ENCODE data around the gene EPN2.

EPN2 gene

GRCh38 chr17:19290066-19290705 lies 53.0 kb downstream of the EPN2 start:
- no peak for TF ChIP-seq CTCF (conservative IDR thresholded peaks at IDR 0.05)
- H3K27ac ChIP-seq, result no peak overlapping the region

GRCh38 chr17:19291646-19292376 lies 54.6 kb downstream of the EPN2 start:
- TF ChIP-seq CTCF (conservative IDR thresholded peaks at IDR 0.05), result no peak

GRCh38 chr17:19292377-19292711 lies 55.2 kb downstream of the EPN2 start:
- H3K27ac ChIP-seq, result no peak overlapping the region
- TF ChIP-seq CTCF (conservative IDR thresholded peaks at IDR 0.05), result no peak

More at GRCh38 chr17:19291646-19292376, 54.6 kb downstream of the EPN2 start:
- no peak overlapping the region for H3K27ac ChIP-seq

GRCh38 chr17:19294443-19294842 lies 57.3 kb downstream of the EPN2 start:
- H3K27ac ChIP-seq, result no peak overlapping the region
- no peak for TF ChIP-seq CTCF (conservative IDR thresholded peaks at IDR 0.05)

GRCh38 chr17:19295473-19296135 lies 58.4 kb downstream of the EPN2 start:
- H3K27ac ChIP-seq, result no peak overlapping the region
- no peak for TF ChIP-seq CTCF (conservative IDR thresholded peaks at IDR 0.05)

- no peak overlapping the region for H3K27ac ChIP-seq
- TF ChIP-seq CTCF (conservative IDR thresholded peaks at IDR 0.05), result no peak
These were observed 59.9 kb downstream of the EPN2 start for GRCh38 chr17:19296786-19297778.

Data from VCaP (cell line).